ENCODE measurements around the gene FOLR1.
"Not testable (repeated sequence)": the region's sequence is repeated elsewhere in the genome, so short reads cannot be mapped to it uniquely, and the experiment has no call there.

- not testable (repeated sequence) for TF ChIP-seq POLR2A, POLR2AphosphoS5 (IDR thresholded peaks at IDR 0.05; ENCODE audit: low read depth, low read length)
These were observed 22.2 kb upstream of the FOLR1 start for GRCh38 chr11:72169754-72170153.
